HepG2 (cell line): Measurements from ENCODE around the gene JMJD6. TPM values are rescaled to one million over a fixed set of nuclear protein-coding genes. Genes with fewer than 3 reads are reported as not detected.

Experiments used
- ATF5 ChIP-seq: sonication (generic); formaldehyde crosslinking; IDR thresholded peaks from 2 replicates; pipeline ENCODE4 v1.4.0; 2020; ENCODE audit warnings: mild to moderate bottlenecking, low read depth, missing genetic modification reagents
- BRCA1 ChIP-seq: sonication (generic); formaldehyde crosslinking; IDR thresholded peaks from 2 replicates; pipeline ENCODE4 v1.4.0; 2020; ENCODE audit warnings: missing genetic modification reagents
- CSRNP1 ChIP-seq: sonication (generic); formaldehyde crosslinking; IDR thresholded peaks from 2 replicates; pipeline ENCODE4 v1.8.1; 2023; ENCODE audit warnings: mild to moderate bottlenecking, missing genetic modification reagents
- DDIT3 ChIP-seq: sonication (generic); formaldehyde crosslinking; IDR thresholded peaks from 2 replicates; pipeline ENCODE4 v1.4.0; 2020; ENCODE audit warnings: mild to moderate bottlenecking, missing genetic modification reagents
- DMTF1 ChIP-seq: sonication (generic); formaldehyde crosslinking; IDR thresholded peaks from 2 replicates; pipeline ENCODE4 v1.4.0; 2020; ENCODE audit warnings: mild to moderate bottlenecking, missing genetic modification reagents
- ELF1 ChIP-seq: sonication (generic); formaldehyde crosslinking; IDR thresholded peaks from 2 replicates; pipeline ENCODE4 v1.4.0; 2020; ENCODE audit warnings: missing genetic modification reagents
- ELF3 ChIP-seq: IDR thresholded peaks from 2 replicates; pipeline ENCODE4 v1.6.1; 2016; ENCODE audit warnings: missing genetic modification reagents, missing compliant biosample characterization
- FOXP1 ChIP-seq, 2 experiments: fragments of 450-650 bp in 1 of 2; IDR thresholded peaks; 2 replicates each; pipeline ENCODE4 v1.6.1; 2017 to 2018; ENCODE audit warnings: antibody characterized with exemption in 1 of 2
- HNRNPUL1 ChIP-seq: fragments of 200-400 bp; formaldehyde crosslinking; IDR thresholded peaks from 2 replicates; pipeline ENCODE4 v1.6.1; 2017; ENCODE audit warnings: low read depth, mild to moderate bottlenecking, low read length, moderate library complexity
- KAT8 ChIP-seq: IDR thresholded peaks from 2 replicates; pipeline ENCODE4 v1.6.1; 2016; ENCODE audit warnings: missing genetic modification reagents, missing compliant biosample characterization
- MED8 ChIP-seq: sonication (generic); formaldehyde crosslinking; IDR thresholded peaks from 2 replicates; pipeline ENCODE4 v1.8.1; 2023; ENCODE audit warnings: mild to moderate bottlenecking, missing genetic modification reagents; ENCODE audit not compliant: insufficient replicate concordance
- MTA1 ChIP-seq: sonication (generic); formaldehyde crosslinking; IDR thresholded peaks from 2 replicates; pipeline ENCODE4 v1.4.0; 2020; ENCODE audit warnings: missing genetic modification reagents, mild to moderate bottlenecking, borderline replicate concordance
- PCBP2 ChIP-seq: fragments of 200-400 bp; formaldehyde crosslinking; optimal IDR thresholded peaks from 2 replicates; pipeline ENCODE3; 2018; ENCODE audit warnings: low read length, low read depth; ENCODE audit not compliant: poor library complexity, severe bottlenecking
- RARG ChIP-seq: sonication (generic); formaldehyde crosslinking; IDR thresholded peaks from 2 replicates; pipeline ENCODE4 v1.4.0; 2020; ENCODE audit warnings: low read depth, mild to moderate bottlenecking, missing genetic modification reagents
- RBM39 ChIP-seq: fragments of 200-400 bp; formaldehyde crosslinking; IDR thresholded peaks from one replicate; pipeline ENCODE4 v1.6.1; 2018; ENCODE audit warnings: antibody characterized with exemption, mild to moderate bottlenecking, low read depth, low read length; ENCODE audit not compliant: poor library complexity, severe bottlenecking
- RFX3 ChIP-seq: IDR thresholded peaks from 2 replicates; pipeline ENCODE4 v1.6.1; 2016; ENCODE audit warnings: missing biosample characterization, missing genetic modification reagents
- SETDB1 ChIP-seq: sonication (generic); formaldehyde crosslinking; IDR thresholded peaks from 2 replicates; pipeline ENCODE4 v1.5.1; 2020; ENCODE audit warnings: missing genetic modification reagents, mild to moderate bottlenecking, borderline replicate concordance
- ZNF24 ChIP-seq: fragments of 450-650 bp; IDR thresholded peaks from 2 replicates; pipeline ENCODE4 v1.6.1; 2017; ENCODE audit warnings: antibody characterized with exemption, mild to moderate bottlenecking
- ZNF510 ChIP-seq: sonication (generic); formaldehyde crosslinking; IDR thresholded peaks from 2 replicates; pipeline ENCODE4 v1.4.0; 2020; ENCODE audit warnings: low read depth, mild to moderate bottlenecking, missing genetic modification reagents
- ZNF703 ChIP-seq: sonication (generic); formaldehyde crosslinking; IDR thresholded peaks from 2 replicates; pipeline ENCODE4 v1.5.1; 2020; ENCODE audit warnings: missing genetic modification reagents, mild to moderate bottlenecking, moderate library complexity, borderline replicate concordance
- ZNF775 ChIP-seq: sonication (generic); formaldehyde crosslinking; IDR thresholded peaks from 2 replicates; pipeline ENCODE4 v1.4.0; 2020; ENCODE audit warnings: missing genetic modification reagents, mild to moderate bottlenecking, moderate library complexity, borderline replicate concordance
- ZNF784 ChIP-seq: sonication (generic); formaldehyde crosslinking; IDR thresholded peaks from 2 replicates; pipeline ENCODE4 v1.5.1; 2020; ENCODE audit warnings: missing genetic modification reagents, mild to moderate bottlenecking, borderline replicate concordance
- ZNF83 ChIP-seq: sonication (generic); formaldehyde crosslinking; IDR thresholded peaks from 2 replicates; pipeline ENCODE4 v1.4.0; 2020; ENCODE audit warnings: missing genetic modification reagents, mild to moderate bottlenecking, borderline replicate concordance
- polyA plus RNA-seq, 8 experiments: library from polyadenylated mRNA; depleted of rRNA in 3 of 8; stranded (reverse) in 7 of 8; unstranded in 1 of 8; fragments of >200 nt; fragmentation: Illumina TruSeq in 4 of 8; extraction: Trizol in 4 of 8; gene quantifications; 2 replicates each; pipeline versions ENCODE4 v1.2.1 to v1.2.3, GENCODE V29; 2011 to 2016; ENCODE audit warnings: low read depth in 4 of 8, missing spikeins in 1 of 8, mixed read lengths in 1 of 8; ENCODE audit not compliant: insufficient read depth in 1 of 8
- total RNA-seq, 5 experiments: library from RNA; depleted of rRNA; stranded (reverse); fragments of >200 nt; fragmentation: Illumina TruSeq; extraction: Trizol; gene quantifications; 2 replicates each; pipeline ENCODE4 v1.2.3, GENCODE V29; 2016; ENCODE audit warnings: low read depth in 1 of 5

The JMJD6 gene
- total and polyA plus RNA-seq, 2 of the 13 experiments (the other 11 are each of a cell fraction or from before 2014, with no cell fraction given), result 33.6 to 41.0 TPM

GRCh38 chr17:76696763-76697701 is 29.4 kb downstream of the JMJD6 start (continued):
- no peak for TF ChIP-seq RBM39
- no peak for TF ChIP-seq PCBP2
- no peak for TF ChIP-seq ZNF510
- no peak for TF ChIP-seq DMTF1 (CRISPR knock-in tag)
- peak; percentile 34; the same call in 1 of the 2 replicates for TF ChIP-seq KAT8 (CRISPR knock-in tag)
- TF ChIP-seq ZNF83 (CRISPR knock-in tag), result no peak
- TF ChIP-seq ZNF24, result no peak
- TF ChIP-seq ELF1 (CRISPR knock-in tag), result peak; percentile 58; the same call in 1 of the 2 replicates
- TF ChIP-seq ZNF775 (CRISPR knock-in tag), result no peak
- no peak for TF ChIP-seq FOXP1 (IDR thresholded peaks at IDR 0.05)
- 0 out of 2 replicates have a peak, but pooled peaks have one; percentile 9 for TF ChIP-seq FOXP1 (CRISPR knock-in tag; IDR thresholded peaks at IDR 0.05)
- no peak; the same call in none of the 2 replicates for TF ChIP-seq MTA1 (CRISPR knock-in tag)
- TF ChIP-seq BRCA1, result no peak
- no peak for TF ChIP-seq MED8
- no peak for TF ChIP-seq RFX3 (CRISPR knock-in tag)
- TF ChIP-seq ZNF703 (CRISPR knock-in tag), result no peak
- TF ChIP-seq HNRNPUL1, result no peak
- no peak for TF ChIP-seq DDIT3 (CRISPR knock-in tag)
- no peak for TF ChIP-seq ZNF784 (CRISPR knock-in tag)
- no peak for TF ChIP-seq ATF5 (CRISPR knock-in tag)
- no peak for TF ChIP-seq SETDB1 (CRISPR knock-in tag)
- TF ChIP-seq RARG, result no peak
- TF ChIP-seq CSRNP1, result 0 out of 2 replicates have a peak, but pooled peaks have one; percentile 19
- TF ChIP-seq ELF3 (CRISPR knock-in tag), result peak; percentile 91
